K562 (cell line): ENCODE results near the gene PPP1R1C. TPM values are rescaled to one million over a fixed set of nuclear protein-coding genes. Genes with fewer than 3 reads are reported as not detected.

Experiments used
- ATAC-seq: fragments of 200-7000 bp; cut with Tn5 transposase; 3 replicates; pipeline ENCODE4 v1.9.1; 2020; ENCODE audit warnings: moderate library complexity
- BruUV-seq: library from RNA; stranded (reverse); fragments of 400-500 nt; replicated peaks from 2 replicates; lab custom pipeline; 2021; lab: Mats Ljungman, UMichigan
- CTCF ChIA-PET: fragments of 300-600 bp; formaldehyde crosslinking; extraction: SDS; loops from one replicate; lab custom pipeline; 2021; ENCODE audit warnings: low intra/inter-chr PET ratio; lab: Yijun Ruan, JAX
- POLR2A ChIA-PET: fragments of 300-600, 350-650 bp; sonication (Branson Sonifier 250); formaldehyde crosslinking; extraction: SDS; loops from one replicate; lab custom pipeline; 2021; ENCODE audit warnings: antibody characterized with exemption, inconsistent platforms; lab: Yijun Ruan, JAX
- DNase-seq, 4 experiments: peaks; one replicate each; pipeline versions ENCODE4 v3.0.0 to v3.0.0-alpha.2; 2011 to 2018; ENCODE audit warnings: low spot score in 3 of 4, mixed read lengths in 3 of 4; ENCODE audit errors: extremely low read depth in 1 of 4
- FAIRE-seq: peaks from 2 replicates; lab custom pipeline; 2011; peaks lifted over from hg19 to GRCh38; lab: Jason Lieb, UNC
- H2AFZ ChIP-seq: 2 replicates; pipeline ENCODE4 v1.6.0; 2011; ENCODE audit warnings: low read depth, low read length, control low read depth, inconsistent platforms
- H3K27ac ChIP-seq: fragments of 200-600 bp; 3 replicates; pipeline ENCODE4 v1.8.0; 2011; ENCODE audit warnings: low read depth, mild to moderate bottlenecking, control low read depth, inconsistent platforms, low read length, moderate library complexity, mixed read lengths; ENCODE audit errors: extremely low read depth
- H3K27me3 ChIP-seq, 2 experiments: fragments of 300-600 bp in 1 of 2; 2 replicates in 1 of 2; 3 replicates in 1 of 2; pipeline versions ENCODE4 v1.6.0 to v1.8.0; 2011; ENCODE audit warnings: inconsistent platforms in 2 of 2, low read length in 2 of 2, mild to moderate bottlenecking in 1 of 2, mixed read lengths in 1 of 2, moderate library complexity in 1 of 2; ENCODE audit not compliant: control insufficient read depth in 2 of 2, insufficient read depth in 2 of 2
- H3K36me3 ChIP-seq: fragments of 300-600 bp; 3 replicates; pipeline ENCODE4 v1.8.0; 2011; ENCODE audit warnings: mild to moderate bottlenecking, low read length, inconsistent platforms; ENCODE audit not compliant: control insufficient read depth, insufficient read depth
- H3K4me1 ChIP-seq, 2 experiments: fragments of 200-600 bp in 1 of 2; replicated peaks in 1 of 2; 2 replicates in 1 of 2; 3 replicates in 1 of 2; pipeline versions ENCODE4 v1.5.1 to v1.8.0; 2011; ENCODE audit warnings: inconsistent platforms in 2 of 2, low read length in 2 of 2, mild to moderate bottlenecking in 1 of 2, mixed read lengths in 1 of 2, moderate library complexity in 1 of 2; ENCODE audit not compliant: control insufficient read depth in 2 of 2, insufficient read depth in 2 of 2
- H3K4me2 ChIP-seq: 2 replicates; pipeline ENCODE4 v1.6.1; 2011; ENCODE audit warnings: low read length, control low read depth, inconsistent platforms, mixed read lengths; ENCODE audit not compliant: insufficient read depth
- H3K4me3 ChIP-seq: fragments of 200-600 bp; sonication (generic), shearing (Covaris generic); 2 replicates; pipeline ENCODE4 v1.5.1; 2016; ENCODE audit warnings: control low read depth, inconsistent platforms
- H3K79me2 ChIP-seq: fragments of 200-600 bp; 3 replicates; pipeline ENCODE4 v1.8.0; 2011; ENCODE audit warnings: low read length, inconsistent platforms; ENCODE audit not compliant: control insufficient read depth, insufficient read depth
- H3K9ac ChIP-seq, 2 experiments: 2 replicates each; pipeline versions ENCODE4 v1.6.0 to v1.6.1; 2011; ENCODE audit warnings: low read depth in 2 of 2, low read length in 2 of 2, control low read depth in 1 of 2, inconsistent platforms in 1 of 2, mild to moderate bottlenecking in 1 of 2, mixed read lengths in 1 of 2; ENCODE audit not compliant: insufficient read depth in 1 of 2
- H3K9me1 ChIP-seq: one replicate; pipeline ENCODE4 v1.6.0; 2011; ENCODE audit warnings: inconsistent platforms, mild to moderate bottlenecking, low read length, moderate library complexity; ENCODE audit not compliant: control insufficient read depth, insufficient read depth
- H3K9me3 ChIP-seq: replicated peaks from 2 replicates; pipeline ENCODE4 v1.5.1; 2011; ENCODE audit warnings: low read depth, low read length, inconsistent platforms; ENCODE audit not compliant: control insufficient read depth, insufficient read depth
- H4K20me1 ChIP-seq: replicated peaks from 2 replicates; pipeline ENCODE4 v1.6.1; 2011; ENCODE audit warnings: low read length, inconsistent platforms, mixed read lengths; ENCODE audit not compliant: control insufficient read depth, insufficient read depth
- BRD4 ChIP-seq: fragments of 200-600 bp; sonication (generic); IDR thresholded peaks from 2 replicates; pipeline ENCODE4 v1.6.1; 2017; ENCODE audit warnings: inconsistent platforms
- CREB5 ChIP-seq: fragments of 250-450 bp; sonication (Bioruptor Pico); IDR thresholded peaks from 2 replicates; pipeline ENCODE4 v1.5.0; 2020; ENCODE audit warnings: mild to moderate bottlenecking
- ELF2 ChIP-seq: fragments of 250-450 bp; sonication (Bioruptor Pico); IDR thresholded peaks from 2 replicates; pipeline ENCODE4 v1.5.0; 2021; ENCODE audit warnings: mild to moderate bottlenecking
- MIER1 ChIP-seq: fragments of 450-650 bp; IDR thresholded peaks from 2 replicates; pipeline ENCODE4 v1.6.1; 2016; ENCODE audit warnings: antibody characterized with exemption, mild to moderate bottlenecking, low read depth
- ZBTB40 ChIP-seq, 2 experiments: fragments of 450-650 bp in 1 of 2; sonication (generic) in 1 of 2; formaldehyde crosslinking in 1 of 2; IDR thresholded peaks; 2 replicates each; pipeline versions ENCODE4 v1.7.1 to v1.9.0; 2016 to 2022; ENCODE audit warnings: inconsistent platforms in 1 of 2, mild to moderate bottlenecking in 1 of 2, missing genetic modification reagents in 1 of 2
- ZHX1 ChIP-seq: fragments of 150-350 bp; conservative IDR thresholded peaks from 2 replicates; pipeline ENCODE4 v1.6.1; 2014; ENCODE audit warnings: low read length
- ZNF699 ChIP-seq: fragments of 250-450 bp; sonication (Bioruptor Pico); IDR thresholded peaks from 2 replicates; pipeline ENCODE4 v1.8.0; 2021; ENCODE audit warnings: mild to moderate bottlenecking, moderate library complexity; ENCODE audit not compliant: insufficient replicate concordance
- WGBS: fragments of 100-300 bp; shearing (Covaris generic); methylation state at CpG from one replicate; pipeline ENCODE4 v1.1.6; 2016; ENCODE audit warnings: low coverage, mixed read lengths; ENCODE audit not compliant: insufficient coverage; ENCODE audit errors: missing lambda C conversion rate; 5-methylcytosine and 5-hydroxymethylcytosine counted together
- in situ Hi-C: fragments of 300-500 bp; cut with MboI; formaldehyde crosslinking; loops from 4 replicates; pipeline ENCODE4 v1.15.0; 2018; ENCODE audit warnings: inconsistent platforms, mixed read lengths
- intact Hi-C: fragments of 100-400 bp; cut with micrococcal nuclease; formaldehyde crosslinking; loops from 2 replicates; pipeline ENCODE4 v1.14.2; 2022
- polyA plus RNA-seq, 8 experiments: library from polyadenylated mRNA; depleted of rRNA in 4 of 8; stranded (reverse) in 5 of 8; unstranded in 3 of 8; fragments of >200 nt; fragmentation: Nextera tagmentation in 2 of 8; fragmentation: Illumina TruSeq in 1 of 8; extraction: Ambion mirVana in 2 of 8; extraction: Trizol in 1 of 8; gene quantifications; 2 replicates each; pipeline versions ENCODE4 v1.2.1 to v1.2.3, GENCODE V29; 2011 to 2014; ENCODE audit warnings: inconsistent platforms in 1 of 8, missing spikeins in 1 of 8
- total RNA-seq, 7 experiments: library from RNA; depleted of rRNA in 6 of 7; stranded (reverse); fragments of >200 nt in 6 of 7; fragmentation: Illumina TruSeq in 2 of 7; extraction: Trizol in 2 of 7; gene quantifications; 2 replicates each; pipeline versions ENCODE4 v1.2.1 to v1.2.3, GENCODE V29; 2011 to 2021; ENCODE audit warnings: low replicate concordance in 1 of 7

PPP1R1C gene
- total and polyA plus RNA-seq, 9 of the 15 experiments (the other 6 are each of a cell fraction or from before 2014, with no cell fraction given), result 0.09 to 0.64 (median 0.40) TPM; not detected in 2

- FAIRE-seq (no peak), ATAC-seq (no peak), DNase-seq (no peak)
- Histone ChIP-seq H3K27me3 (no peaks in the 10 kb centered on the region), H4K20me1 (no peaks in the 10 kb centered on the region), H3K9me1 (no peaks in the 10 kb centered on the region), H3K9ac (no peak overlapping the region), H3K4me1 (no peaks in the 10 kb centered on the region), H2AFZ (no peak overlapping the region), H3K4me2 (no peak overlapping the region), H3K9me3 (no peaks in the 10 kb centered on the region), H3K79me2 (no peaks in the 10 kb centered on the region), H3K27ac (no peak overlapping the region), H3K36me3 (no peaks in the 10 kb centered on the region), H3K4me3 (no peak overlapping the region)
- WGBS, result 5% methylated on average over 2 of the region's 2 CpGs
- in situ Hi-C loops, result no loop called here
- ChIA-PET CTCF (no interaction called here), POLR2A (no interaction called here)
- TF ChIP-seq CREB5 (CRISPR knock-in tag) (no peak), ZNF699 (CRISPR knock-in tag) (no peak), BRD4 (no peak), ZBTB40 (IDR thresholded peaks at IDR 0.05) (no peak), ZBTB40 (CRISPR knock-in tag; IDR thresholded peaks at IDR 0.05) (no peak), MIER1 (no peak), ELF2 (CRISPR knock-in tag) (no peak), ZHX1 (no peak)
- no TSS peak for BruUV-seq
- intact Hi-C loops, result no loop called here
Measured at GRCh38 chr2:181991171-181991885, 5.7 kb downstream of the PPP1R1C start.
